HG03432 (cell line): ENCODE data around the gene ATG7.

Experiments used
- ATAC-seq: cut with Tn5 transposase; IDR thresholded peaks from one replicate; pipeline ENCODE4 v1.9.1; 2021; ENCODE audit warnings: mild to moderate bottlenecking, moderate library complexity; ENCODE audit not compliant: unreplicated experiment

ATG7 gene

GRCh38 chr3:11290743-11291680 is 18.8 kb downstream of the ATG7 start:
- peak; percentile 54 for ATAC-seq

GRCh38 chr3:11291808-11292207 is 19.6 kb downstream of the ATG7 start:
- ATAC-seq = no peak

GRCh38 chr3:11297126-11297525 is 24.9 kb downstream of the ATG7 start:
- ATAC-seq = no peak

GRCh38 chr3:11300970-11301369 is 28.8 kb downstream of the ATG7 start:
- peak; percentile 92 for ATAC-seq

GRCh38 chr3:11302444-11302843 is 30.2 kb downstream of the ATG7 start:
- no peak for ATAC-seq

- no peak for ATAC-seq
Measured at GRCh38 chr3:11304175-11304574, 32.0 kb downstream of the ATG7 start.

- ATAC-seq = no peak
Measured at GRCh38 chr3:11305509-11305908, 33.3 kb downstream of the ATG7 start.

- ATAC-seq = peak; percentile 72
Measured at GRCh38 chr3:11306817-11307589, 34.8 kb downstream of the ATG7 start.

GRCh38 chr3:11307830-11308432 is 35.7 kb downstream of the ATG7 start:
- no peak for ATAC-seq

GRCh38 chr3:11310258-11310657 is 38.1 kb downstream of the ATG7 start:
- no peak for ATAC-seq

GRCh38 chr3:11312166-11312565 is 40.0 kb downstream of the ATG7 start:
- ATAC-seq = no peak

GRCh38 chr3:11317300-11317699 is 45.1 kb downstream of the ATG7 start:
- ATAC-seq = no peak

- ATAC-seq = no peak
Measured at GRCh38 chr3:11322931-11323330, 50.7 kb downstream of the ATG7 start.

- no peak for ATAC-seq
Measured at GRCh38 chr3:11323813-11324212, 51.6 kb downstream of the ATG7 start.

- ATAC-seq = no peak
Measured at GRCh38 chr3:11327619-11328018, 55.4 kb downstream of the ATG7 start.

GRCh38 chr3:11328196-11328945 is 56.2 kb downstream of the ATG7 start:
- ATAC-seq = no peak

GRCh38 chr3:11329777-11330176 is 57.6 kb downstream of the ATG7 start:
- no peak for ATAC-seq

GRCh38 chr3:11331101-11331500 is 58.9 kb downstream of the ATG7 start:
- ATAC-seq = no peak

- ATAC-seq = peak; percentile 47
Measured at GRCh38 chr3:11335056-11335608, 62.9 kb downstream of the ATG7 start.

GRCh38 chr3:11339541-11339940 is 67.3 kb downstream of the ATG7 start:
- no peak for ATAC-seq
